Keratinocyte (primary cell): ENCODE results near the gene ARHGEF2. TPM values are rescaled to one million over a fixed set of nuclear protein-coding genes. Genes with fewer than 3 reads are reported as not detected.

ENCODE experiments used
- DNase-seq: peaks from one replicate; pipeline ENCODE4 v3.0.0-alpha.2; 2011; ENCODE audit warnings: low read depth, missing footprints, low spot score
- FAIRE-seq: peaks from 2 replicates; lab custom pipeline; 2011; peaks lifted over from hg19 to GRCh38; lab: Jason Lieb, UNC
- H2AFZ ChIP-seq: 2 replicates; pipeline ENCODE4 v1.6.0; 2012; ENCODE audit warnings: low read length, control low read depth, inconsistent platforms; ENCODE audit not compliant: control insufficient read depth
- H3K27ac ChIP-seq: 2 replicates; pipeline ENCODE4 v1.5.1; 2011; ENCODE audit warnings: low read length; ENCODE audit not compliant: control insufficient read depth, insufficient read depth
- H3K27me3 ChIP-seq: 3 replicates; pipeline ENCODE4 v1.6.0; 2011; ENCODE audit warnings: low read length; ENCODE audit not compliant: control insufficient read depth, insufficient read depth; ENCODE audit errors: extremely low read depth
- H3K36me3 ChIP-seq, 2 experiments: 2 replicates in 1 of 2; 3 replicates in 1 of 2; pipeline ENCODE4 v1.5.1; 2011; ENCODE audit warnings: low read length in 2 of 2, mild to moderate bottlenecking in 1 of 2; ENCODE audit not compliant: control insufficient read depth in 2 of 2, insufficient read depth in 2 of 2; ENCODE audit errors: extremely low read depth in 1 of 2
- H3K4me1 ChIP-seq: 3 replicates; pipeline ENCODE4 v1.5.1; 2011; ENCODE audit warnings: low read length; ENCODE audit not compliant: control insufficient read depth, insufficient read depth; ENCODE audit errors: extremely low read depth
- H3K4me2 ChIP-seq: 3 replicates; pipeline ENCODE4 v1.6.0; 2011; ENCODE audit warnings: low read depth, low read length; ENCODE audit not compliant: control insufficient read depth, insufficient read depth; ENCODE audit errors: extremely low read depth
- H3K4me3 ChIP-seq, 3 experiments: fragments of 200-600 bp in 1 of 3; sonication (generic) in 1 of 3; 2 replicates in 2 of 3; 3 replicates in 1 of 3; pipeline ENCODE4 v1.5.1; 2011 to 2016; ENCODE audit warnings: low read length in 3 of 3, mild to moderate bottlenecking in 3 of 3, control low read depth in 2 of 3, inconsistent platforms in 1 of 3, low read depth in 1 of 3, mixed read lengths in 1 of 3, mixed run types in 1 of 3, moderate library complexity in 1 of 3; ENCODE audit not compliant: control insufficient read depth in 2 of 3, insufficient read depth in 2 of 3; ENCODE audit errors: extremely low read depth in 1 of 3
- H3K79me2 ChIP-seq: 2 replicates; pipeline ENCODE4 v1.6.0; 2012; ENCODE audit warnings: low read length; ENCODE audit not compliant: control insufficient read depth, insufficient read depth
- H3K9ac ChIP-seq: 3 replicates; pipeline ENCODE4 v1.6.0; 2011; ENCODE audit warnings: low read length; ENCODE audit not compliant: control insufficient read depth, insufficient read depth; ENCODE audit errors: extremely low read depth
- H3K9me1 ChIP-seq: 3 replicates; pipeline ENCODE4 v1.6.0; 2011; ENCODE audit warnings: low read length; ENCODE audit not compliant: control insufficient read depth, insufficient read depth; ENCODE audit errors: extremely low read depth
- H3K9me3 ChIP-seq: 2 replicates; pipeline ENCODE4 v1.5.1; 2012; ENCODE audit warnings: low read depth, low read length; ENCODE audit not compliant: control insufficient read depth
- H4K20me1 ChIP-seq: 3 replicates; pipeline ENCODE4 v1.6.0; 2011; ENCODE audit warnings: low read length; ENCODE audit not compliant: control insufficient read depth, insufficient read depth; ENCODE audit errors: extremely low read depth
- EZH2 ChIP-seq: IDR thresholded peaks from one replicate; pipeline ENCODE4 v1.6.1; 2012; ENCODE audit warnings: inconsistent platforms, mild to moderate bottlenecking, low read length, moderate library complexity
- dilution Hi-C: fragments of 300-500 bp; cut with MboI; formaldehyde crosslinking; loops from one replicate; pipeline ENCODE4 v1.7.0; 2020; ENCODE audit warnings: low sequenced_read_pairs; ENCODE audit not compliant: extremely low pct_ligation_motif_present
- polyA plus RNA-seq, 5 experiments: library from polyadenylated mRNA; depleted of rRNA in 3 of 5; stranded (reverse) in 3 of 5; stranded (forward) in 1 of 5; unstranded in 1 of 5; fragments of >200 nt; gene quantifications; 1 replicate in 1 of 5; 2 replicates in 3 of 5; 3 replicates in 1 of 5; pipeline versions ENCODE4 v1.2.1 to v1.2.3, GENCODE V29; 2011 to 2012; ENCODE audit warnings: missing spikeins in 2 of 5, low read depth in 1 of 5, low replicate concordance in 1 of 5
- TF ChIP-seq, protein P1 (sequence below), 3 experiments: IDR thresholded peaks in 1 of 3; conservative IDR thresholded peaks in 1 of 3; optimal IDR thresholded peaks in 1 of 3; 2 replicates in 2 of 3; 3 replicates in 1 of 3; pipeline versions ENCODE3 to v1.5.1; 2011; ENCODE audit warnings: low read length in 3 of 3, mild to moderate bottlenecking in 3 of 3, moderate library complexity in 2 of 3, control low read depth in 1 of 3, inconsistent platforms in 1 of 3; ENCODE audit not compliant: insufficient read depth in 2 of 3; ENCODE audit errors: extremely low read depth in 1 of 3

ARHGEF2 gene
- polyA plus RNA-seq, 1 donor (not counting 4 experiments of a cell fraction or from before 2014, with no cell fraction given) = 38.7 TPM

DNA sequence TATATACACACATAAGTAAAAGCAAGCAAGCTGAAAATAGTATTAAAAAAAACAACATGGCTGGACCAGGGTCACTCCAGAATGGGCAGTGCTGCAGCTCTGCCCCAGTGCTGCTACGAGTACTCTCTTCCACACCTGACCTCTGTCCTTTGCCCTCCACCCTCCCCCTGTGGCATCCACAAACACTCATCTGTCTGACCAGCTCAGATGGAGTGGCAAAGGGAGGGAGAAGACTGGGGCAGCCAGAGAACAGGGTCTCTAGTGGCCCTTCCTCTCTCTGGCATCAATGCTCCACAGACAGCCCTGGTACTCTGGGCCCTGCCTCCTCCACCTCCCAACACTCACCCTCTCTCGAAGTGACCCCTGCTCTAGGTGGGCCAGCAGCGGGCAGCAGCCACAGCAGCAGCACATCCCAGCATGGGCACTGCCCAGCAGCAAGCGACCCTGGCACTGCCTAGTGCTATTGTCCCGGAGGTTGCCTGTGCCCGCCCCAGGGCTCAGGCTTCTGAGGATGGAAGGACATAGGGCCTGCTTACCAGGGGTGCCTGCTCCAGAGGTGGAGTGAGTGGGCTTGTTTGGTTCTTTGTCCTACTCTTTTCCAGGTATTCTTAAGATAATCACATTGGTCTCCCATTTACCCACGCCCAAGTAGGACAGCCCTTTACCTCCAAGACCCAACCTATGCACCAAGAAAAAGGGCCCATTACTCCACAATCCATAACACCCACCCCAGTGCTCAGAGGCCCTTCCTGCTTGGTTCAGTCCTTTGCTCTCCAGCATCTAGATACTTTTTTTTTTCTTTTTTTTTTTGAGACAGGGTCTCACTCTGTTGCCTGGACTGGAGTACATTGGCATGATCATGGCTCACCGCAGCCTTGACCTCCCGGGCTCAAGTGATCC, 6.2 kb downstream of the ARHGEF2 start:
- Histone ChIP-seq H3K27ac (no peak overlapping the region), H3K9me3 (no peaks in the 10 kb centered on the region)

DNA sequence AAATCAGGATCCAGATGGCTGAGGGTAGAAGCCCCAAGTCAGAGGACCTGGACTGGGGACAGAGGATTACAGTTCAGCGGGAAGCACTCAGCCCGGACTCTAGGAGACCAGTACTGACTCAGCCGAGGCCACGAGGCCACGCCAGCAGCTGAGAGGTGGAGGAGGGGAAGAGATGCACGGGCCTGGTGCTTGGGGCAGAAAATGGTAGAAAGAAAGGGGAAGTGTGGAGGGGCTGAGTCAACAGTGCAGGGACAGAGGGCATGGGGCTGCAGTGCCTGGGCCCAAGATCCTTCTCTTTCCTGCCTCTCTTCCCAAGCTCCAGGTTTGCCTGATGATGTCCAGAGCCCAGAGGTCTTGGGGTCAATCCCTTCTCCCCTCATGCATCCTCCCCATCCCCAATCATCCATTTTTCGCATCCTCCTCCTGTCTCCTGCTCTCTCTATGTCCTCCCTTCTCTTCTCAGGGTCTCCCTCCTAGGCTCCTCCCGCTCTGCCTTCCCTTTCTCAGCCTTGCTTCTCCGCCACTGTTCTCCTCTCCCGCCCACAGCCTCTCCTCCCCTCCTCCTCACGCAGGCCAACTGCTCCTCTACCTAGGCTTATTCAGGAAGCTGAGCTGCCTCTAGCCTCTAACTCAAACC, 7.7 kb downstream of the ARHGEF2 start:
- Histone ChIP-seq H3K4me1 (peaks cover 18% of the 10 kb centered on the region), H3K36me3 (peaks cover 39 to 48% of the 10 kb centered on the region in 2 experiments)
- no peak for FAIRE-seq

More for the DNA sequence above, 6.2 kb downstream of the ARHGEF2 start:
- no peak for TF ChIP-seq EZH2
- TF ChIP-seq, protein P1, sequence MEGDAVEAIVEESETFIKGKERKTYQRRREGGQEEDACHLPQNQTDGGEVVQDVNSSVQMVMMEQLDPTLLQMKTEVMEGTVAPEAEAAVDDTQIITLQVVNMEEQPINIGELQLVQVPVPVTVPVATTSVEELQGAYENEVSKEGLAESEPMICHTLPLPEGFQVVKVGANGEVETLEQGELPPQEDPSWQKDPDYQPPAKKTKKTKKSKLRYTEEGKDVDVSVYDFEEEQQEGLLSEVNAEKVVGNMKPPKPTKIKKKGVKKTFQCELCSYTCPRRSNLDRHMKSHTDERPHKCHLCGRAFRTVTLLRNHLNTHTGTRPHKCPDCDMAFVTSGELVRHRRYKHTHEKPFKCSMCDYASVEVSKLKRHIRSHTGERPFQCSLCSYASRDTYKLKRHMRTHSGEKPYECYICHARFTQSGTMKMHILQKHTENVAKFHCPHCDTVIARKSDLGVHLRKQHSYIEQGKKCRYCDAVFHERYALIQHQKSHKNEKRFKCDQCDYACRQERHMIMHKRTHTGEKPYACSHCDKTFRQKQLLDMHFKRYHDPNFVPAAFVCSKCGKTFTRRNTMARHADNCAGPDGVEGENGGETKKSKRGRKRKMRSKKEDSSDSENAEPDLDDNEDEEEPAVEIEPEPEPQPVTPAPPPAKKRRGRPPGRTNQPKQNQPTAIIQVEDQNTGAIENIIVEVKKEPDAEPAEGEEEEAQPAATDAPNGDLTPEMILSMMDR (optimal IDR thresholded peaks at IDR 0.05 in 1 of 3, IDR thresholded peaks at IDR 0.05 in 1 of 3, conservative IDR thresholded peaks at IDR 0.05 in 1 of 3; ENCODE audit: extremely low read depth in 1 of 3, insufficient read depth in 2 of 3, low read length in 3 of 3) = no peak
- peaks cover 34% of the 10 kb centered on the region for H4K20me1 ChIP-seq
- H3K79me2 ChIP-seq = peaks cover 84% of the 10 kb centered on the region
- H3K9me1 ChIP-seq = peaks cover 6% of the 10 kb centered on the region
- dilution Hi-C loops = no loop called here
- H3K4me2 ChIP-seq = no peak overlapping the region
- H3K27me3 ChIP-seq = no peaks in the 10 kb centered on the region
- no peak for FAIRE-seq
- no peak overlapping the region for H3K4me3 ChIP-seq
- peaks cover 26 to 34% of the 10 kb centered on the region in 2 experiments for H3K36me3 ChIP-seq
- H2AFZ ChIP-seq = no peak overlapping the region
- no peak for DNase-seq
- no peak overlapping the region for H3K9ac ChIP-seq
- H3K4me1 ChIP-seq = peaks cover 30% of the 10 kb centered on the region

More for the DNA sequence above, 7.7 kb downstream of the ARHGEF2 start:
- DNase-seq = no peak
- dilution Hi-C loops = no loop called here
- H3K27me3 ChIP-seq = no peaks in the 10 kb centered on the region
- H3K4me2 ChIP-seq = no peak overlapping the region
- no peaks in the 10 kb centered on the region for H3K9me3 ChIP-seq
- H3K79me2 ChIP-seq = peaks cover 71% of the 10 kb centered on the region
- no peak overlapping the region for H3K9ac ChIP-seq
- peaks cover 3% of the 10 kb centered on the region for H3K9me1 ChIP-seq
- TF ChIP-seq EZH2 = no peak
- TF ChIP-seq, protein P1 (optimal IDR thresholded peaks at IDR 0.05 in 1 of 3, IDR thresholded peaks at IDR 0.05 in 1 of 3, conservative IDR thresholded peaks at IDR 0.05 in 1 of 3; ENCODE audit: extremely low read depth in 1 of 3, insufficient read depth in 2 of 3, low read length in 3 of 3) = no peak
- no peak overlapping the region for H3K4me3 ChIP-seq
- no peak overlapping the region for H2AFZ ChIP-seq
- H3K27ac ChIP-seq = no peak overlapping the region
- peaks cover 27% of the 10 kb centered on the region for H4K20me1 ChIP-seq
